ENCODE measurements around the gene IHH. TPM values are rescaled to one million over a fixed set of nuclear protein-coding genes. Genes with fewer than 3 reads are reported as not detected.

The IHH gene
- total RNA-seq, 2 experiments from 2014 or later = not detected

GRCh38 chr2:219022616-219023015 lies 38.1 kb downstream of the IHH start:
- Mint-ChIP-seq H3K9me3 (no peaks in the 10 kb centered on the region), H3K27me3 (peaks cover 21% of the 10 kb centered on the region), H3K36me3 (ENCODE audit: low read depth) (no peaks in the 10 kb centered on the region), H3K4me3 (no peak overlapping the region), H3K27ac (no peak overlapping the region), H3K4me1 (ENCODE audit: low read depth) (no peaks in the 10 kb centered on the region)
- no peak overlapping the region for H3K4me3 ChIP-seq (ENCODE audit: low read length)
- intact Hi-C loops (cut with DNase I, micrococcal nuclease) = no loop called here
- no peaks in the 10 kb centered on the region for H3K4me1 ChIP-seq (ENCODE audit: insufficient read depth, low read length)
- no peak overlapping the region for H3K27ac ChIP-seq (ENCODE audit: low read depth in 1 of 2, low read length in 2 of 2)
- ChIA-PET CTCF (no interaction called here), POLR2A (no interaction called here)
- H3K36me3 ChIP-seq (ENCODE audit: insufficient read depth, low read length) = no peaks in the 10 kb centered on the region
- H3K27me3 ChIP-seq (ENCODE audit: control insufficient read depth in 1 of 2, insufficient read depth in 2 of 2, low read length in 2 of 2) = no peaks in the 10 kb centered on the region
- TF ChIP-seq, protein P1, sequence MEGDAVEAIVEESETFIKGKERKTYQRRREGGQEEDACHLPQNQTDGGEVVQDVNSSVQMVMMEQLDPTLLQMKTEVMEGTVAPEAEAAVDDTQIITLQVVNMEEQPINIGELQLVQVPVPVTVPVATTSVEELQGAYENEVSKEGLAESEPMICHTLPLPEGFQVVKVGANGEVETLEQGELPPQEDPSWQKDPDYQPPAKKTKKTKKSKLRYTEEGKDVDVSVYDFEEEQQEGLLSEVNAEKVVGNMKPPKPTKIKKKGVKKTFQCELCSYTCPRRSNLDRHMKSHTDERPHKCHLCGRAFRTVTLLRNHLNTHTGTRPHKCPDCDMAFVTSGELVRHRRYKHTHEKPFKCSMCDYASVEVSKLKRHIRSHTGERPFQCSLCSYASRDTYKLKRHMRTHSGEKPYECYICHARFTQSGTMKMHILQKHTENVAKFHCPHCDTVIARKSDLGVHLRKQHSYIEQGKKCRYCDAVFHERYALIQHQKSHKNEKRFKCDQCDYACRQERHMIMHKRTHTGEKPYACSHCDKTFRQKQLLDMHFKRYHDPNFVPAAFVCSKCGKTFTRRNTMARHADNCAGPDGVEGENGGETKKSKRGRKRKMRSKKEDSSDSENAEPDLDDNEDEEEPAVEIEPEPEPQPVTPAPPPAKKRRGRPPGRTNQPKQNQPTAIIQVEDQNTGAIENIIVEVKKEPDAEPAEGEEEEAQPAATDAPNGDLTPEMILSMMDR (IDR thresholded peaks at IDR 0.05) = no peak
- H3K9me3 ChIP-seq (ENCODE audit: control insufficient read depth in 1 of 2, insufficient read depth in 1 of 2, low read length in 2 of 2) = no peaks in the 10 kb centered on the region
- DNase-seq = no peak
- no peak for ATAC-seq (ENCODE audit: poor library complexity)

GRCh38 chr2:219022041-219022440 lies 38.7 kb downstream of the IHH start:
- H3K9me3 Mint-ChIP-seq = no peaks in the 10 kb centered on the region
- ChIA-PET CTCF (interaction anchor here (1.4 kb wide), 1 partner anchor 42 kb away, joined by 3 read pairs; no protein-coding TSS in a partner anchor), POLR2A (no interaction called here)
- ATAC-seq (ENCODE audit: poor library complexity) = no peak
- no peak for DNase-seq
- H3K4me3 Mint-ChIP-seq = no peak overlapping the region
- H3K27me3 Mint-ChIP-seq = peaks cover 21% of the 10 kb centered on the region
- Histone ChIP-seq H3K36me3 (ENCODE audit: insufficient read depth, low read length) (no peaks in the 10 kb centered on the region), H3K9me3 (ENCODE audit: control insufficient read depth in 1 of 2, insufficient read depth in 1 of 2, low read length in 2 of 2) (no peaks in the 10 kb centered on the region), H3K27me3 (ENCODE audit: control insufficient read depth in 1 of 2, insufficient read depth in 2 of 2, low read length in 2 of 2) (no peaks in the 10 kb centered on the region), H3K4me3 (ENCODE audit: low read length) (no peak overlapping the region), H3K27ac (ENCODE audit: low read depth in 1 of 2, low read length in 2 of 2) (no peak overlapping the region), H3K4me1 (ENCODE audit: insufficient read depth, low read length) (no peaks in the 10 kb centered on the region)
- intact Hi-C loops (cut with DNase I, micrococcal nuclease) = no loop called here
- TF ChIP-seq, protein P1 (IDR thresholded peaks at IDR 0.05) = no peak
- H3K27ac Mint-ChIP-seq = no peak overlapping the region
- H3K4me1 Mint-ChIP-seq (ENCODE audit: low read depth) = no peaks in the 10 kb centered on the region
- no peaks in the 10 kb centered on the region for H3K36me3 Mint-ChIP-seq (ENCODE audit: low read depth)

GRCh38 chr2:219021591-219021990 lies 39.1 kb downstream of the IHH start:
- H3K9me3 ChIP-seq (ENCODE audit: control insufficient read depth in 1 of 2, insufficient read depth in 1 of 2, low read length in 2 of 2) = no peaks in the 10 kb centered on the region
- no peak for DNase-seq
- H3K4me1 ChIP-seq (ENCODE audit: insufficient read depth, low read length) = no peaks in the 10 kb centered on the region
- H3K27me3 Mint-ChIP-seq = peaks cover 24% of the 10 kb centered on the region
- ATAC-seq (ENCODE audit: poor library complexity) = no peak
- ChIA-PET POLR2A (no interaction called here), CTCF (interaction anchor here (1.4 kb wide), 1 partner anchor 42 kb away, joined by 3 read pairs; no protein-coding TSS in a partner anchor)
- intact Hi-C loops (cut with DNase I, micrococcal nuclease) = no loop called here
- no peak overlapping the region for H3K27ac ChIP-seq (ENCODE audit: low read depth in 1 of 2, low read length in 2 of 2)
- H3K36me3 Mint-ChIP-seq (ENCODE audit: low read depth) = no peaks in the 10 kb centered on the region
- H3K27me3 ChIP-seq (ENCODE audit: control insufficient read depth in 1 of 2, insufficient read depth in 2 of 2, low read length in 2 of 2) = no peaks in the 10 kb centered on the region
- no peak overlapping the region for H3K27ac Mint-ChIP-seq
- TF ChIP-seq, protein P1 (IDR thresholded peaks at IDR 0.05) = no peak
- H3K4me3 ChIP-seq (ENCODE audit: low read length) = no peak overlapping the region
- no peaks in the 10 kb centered on the region for H3K36me3 ChIP-seq (ENCODE audit: insufficient read depth, low read length)
- H3K9me3 Mint-ChIP-seq = no peaks in the 10 kb centered on the region
- H3K4me3 Mint-ChIP-seq = no peak overlapping the region
- no peaks in the 10 kb centered on the region for H3K4me1 Mint-ChIP-seq (ENCODE audit: low read depth)
